Cardiac muscle cell (in vitro differentiated cells and primary cell): Measurements from ENCODE around the gene KHK. TPM values are rescaled to one million over a fixed set of nuclear protein-coding genes. Genes with fewer than 3 reads are reported as not detected.

ENCODE experiments used
- DNase-seq, 2 donors: peaks; one replicate each; pipeline versions ENCODE4 v3.0.0 to v3.0.0-alpha.2; 2010 to 2017; ENCODE audit warnings: low read depth in 1 of 2, low spot score in 1 of 2
- H3K27ac ChIP-seq: fragments of 200-600 bp; sonication (generic); 2 replicates; pipeline ENCODE4 v1.5.1; 2016
- H3K27me3 ChIP-seq: fragments of 200-600 bp; sonication (generic); 2 replicates; pipeline ENCODE4 v1.6.0; 2016; ENCODE audit warnings: control low read depth
- H3K36me3 ChIP-seq: fragments of 200-600 bp; sonication (generic); 2 replicates; pipeline ENCODE4 v1.5.1; 2016; ENCODE audit warnings: control low read depth
- H3K4me1 ChIP-seq: fragments of 200-600 bp; sonication (generic); 2 replicates; pipeline ENCODE4 v1.8.1; 2017; ENCODE audit warnings: low read depth, mild to moderate bottlenecking, mixed run types
- H3K4me3 ChIP-seq: fragments of 200-600 bp; sonication (generic); 2 replicates; pipeline ENCODE4 v1.5.1; 2016; ENCODE audit warnings: mild to moderate bottlenecking
- H3K9me3 ChIP-seq: fragments of 200-600 bp; sonication (generic); 2 replicates; pipeline ENCODE4 v1.5.1; 2017; ENCODE audit warnings: low read depth, mild to moderate bottlenecking, control low read depth
- CTCF ChIP-seq: IDR thresholded peaks from 2 replicates; pipeline ENCODE4 v1.5.1; 2012; ENCODE audit warnings: low read depth, mild to moderate bottlenecking, low read length
- polyA plus RNA-seq: library from polyadenylated mRNA; unstranded; fragments of >200 nt; fragmentation: Nextera tagmentation; extraction: Ambion mirVana; gene quantifications from 2 replicates; pipeline ENCODE4 v1.2.1, GENCODE V29; 2016
- total RNA-seq: library from RNA; depleted of rRNA; stranded (reverse); fragments of >200 nt; gene quantifications from 2 replicates; pipeline ENCODE4 v1.2.3, GENCODE V29; 2016

KHK gene
- total and polyA plus RNA-seq, 2 experiments from 2014 or later: 9.6 to 12.9 TPM

DNA sequence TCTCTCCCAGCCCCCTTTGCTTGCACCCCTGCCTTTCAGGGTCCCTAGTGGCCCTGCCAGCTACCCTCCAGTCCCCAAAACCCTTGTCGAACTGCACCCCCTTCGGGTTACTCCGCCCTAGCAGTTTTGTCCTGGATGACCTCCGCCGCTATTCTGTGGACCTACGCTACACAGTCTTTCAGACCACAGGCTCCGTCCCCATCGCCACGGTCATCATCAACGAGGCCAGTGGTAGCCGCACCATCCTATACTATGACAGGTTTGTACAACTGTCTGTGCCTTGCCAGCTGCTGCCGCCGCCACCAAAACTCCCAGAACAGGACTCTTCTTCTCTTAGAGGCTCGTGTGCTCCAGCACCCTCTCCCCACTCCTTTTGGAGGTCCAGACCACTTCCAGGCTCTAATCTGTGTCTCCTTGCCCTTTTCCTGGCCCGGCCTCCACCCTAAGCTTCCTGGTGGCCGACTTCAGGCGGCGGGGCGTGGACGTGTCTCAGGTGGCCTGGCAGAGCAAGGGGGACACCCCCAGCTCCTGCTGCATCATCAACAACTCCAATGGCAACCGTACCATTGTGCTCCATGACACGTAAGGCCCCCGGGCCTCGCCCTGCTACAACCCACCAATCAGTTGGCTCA is 7.9 kb downstream of the KHK start:
- Histone ChIP-seq H3K4me1 (no peaks in the 10 kb centered on the region), H3K27ac (no peak overlapping the region), H3K36me3 (no peaks in the 10 kb centered on the region), H3K4me3 (no peak overlapping the region), H3K9me3 (no peaks in the 10 kb centered on the region), H3K27me3 (no peaks in the 10 kb centered on the region)
- no peak for DNase-seq
- no peak for TF ChIP-seq CTCF

DNA sequence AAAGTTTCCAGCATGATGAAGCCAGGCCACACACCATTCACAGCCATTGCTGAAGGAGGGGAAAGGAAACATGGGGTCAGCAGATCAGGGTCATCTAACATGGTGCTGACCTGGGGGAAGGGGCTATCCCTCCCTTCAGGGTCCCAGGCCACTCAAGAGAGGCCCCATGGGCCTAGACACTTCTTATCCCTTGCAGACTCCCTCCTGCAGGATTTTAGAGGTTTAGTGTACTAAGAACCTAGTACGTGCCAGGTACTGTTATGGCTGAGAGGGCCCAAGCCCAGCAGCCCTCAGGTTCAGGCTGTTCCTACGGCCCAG is 8.8 kb downstream of the KHK start:
- no peak overlapping the region for H3K27ac ChIP-seq
- H3K4me1 ChIP-seq: no peaks in the 10 kb centered on the region
- H3K27me3 ChIP-seq: no peaks in the 10 kb centered on the region
- no peak for DNase-seq
- no peak for TF ChIP-seq CTCF
- H3K9me3 ChIP-seq: no peaks in the 10 kb centered on the region
- H3K4me3 ChIP-seq: no peak overlapping the region
- no peaks in the 10 kb centered on the region for H3K36me3 ChIP-seq

DNA sequence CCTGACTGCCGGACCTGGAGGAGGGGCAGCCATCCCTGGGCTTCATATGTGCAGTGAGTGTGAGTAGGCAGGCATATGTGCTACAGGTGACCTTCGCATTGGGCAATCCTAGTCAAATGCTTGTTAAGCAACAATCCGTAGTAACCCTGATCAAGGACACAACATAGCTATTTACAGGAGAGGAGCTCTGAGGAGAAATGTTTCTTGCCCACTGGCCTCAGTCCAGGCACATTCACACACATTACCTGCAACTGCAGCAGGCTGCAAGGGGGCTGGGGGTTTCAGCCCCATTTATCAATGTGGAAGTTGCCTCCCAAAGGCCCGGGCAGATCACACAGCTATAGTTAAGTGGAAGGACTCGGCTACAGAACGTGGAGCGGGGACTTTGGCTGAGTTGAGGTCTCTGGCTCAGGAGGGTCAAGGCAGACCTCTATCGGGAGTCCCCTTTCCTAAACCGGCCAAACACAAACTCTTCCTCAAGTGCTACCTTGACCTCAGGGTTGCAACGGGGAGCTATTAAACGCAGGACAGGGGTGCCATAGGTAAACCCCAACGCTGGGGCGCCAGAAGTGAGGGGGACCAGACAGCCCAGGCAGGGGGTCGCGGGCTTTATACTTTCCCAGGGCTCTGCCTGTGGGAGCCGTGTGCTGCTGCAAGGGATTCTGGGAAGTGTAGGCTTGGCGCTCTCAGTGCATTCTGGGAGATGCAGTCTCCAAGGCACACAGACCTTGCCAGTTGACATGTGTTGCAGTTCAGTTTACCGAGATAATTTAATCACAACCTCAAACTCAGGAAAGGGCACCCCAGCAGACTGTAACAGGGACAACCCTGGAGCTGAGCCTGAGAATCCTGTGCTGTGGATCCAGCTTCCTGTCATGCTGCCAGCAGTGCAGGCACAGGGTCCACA is 9.4 kb downstream of the KHK start:
- Histone ChIP-seq H3K36me3 (no peaks in the 10 kb centered on the region), H3K27me3 (no peaks in the 10 kb centered on the region), H3K4me3 (no peak overlapping the region), H3K9me3 (no peaks in the 10 kb centered on the region), H3K4me1 (no peaks in the 10 kb centered on the region), H3K27ac (peak overlapping the region; percentile 8)
- no peak for TF ChIP-seq CTCF
- DNase-seq: peak; percentile 63 to 72

GRCh38 chr2:27096748-27097297 is 10.3 kb downstream of the KHK start:
- no peak for DNase-seq
- TF ChIP-seq CTCF: no peak
- Histone ChIP-seq H3K27me3 (no peaks in the 10 kb centered on the region), H3K9me3 (no peaks in the 10 kb centered on the region), H3K4me3 (no peak overlapping the region), H3K4me1 (no peaks in the 10 kb centered on the region), H3K27ac (no peak overlapping the region), H3K36me3 (no peaks in the 10 kb centered on the region)

DNA sequence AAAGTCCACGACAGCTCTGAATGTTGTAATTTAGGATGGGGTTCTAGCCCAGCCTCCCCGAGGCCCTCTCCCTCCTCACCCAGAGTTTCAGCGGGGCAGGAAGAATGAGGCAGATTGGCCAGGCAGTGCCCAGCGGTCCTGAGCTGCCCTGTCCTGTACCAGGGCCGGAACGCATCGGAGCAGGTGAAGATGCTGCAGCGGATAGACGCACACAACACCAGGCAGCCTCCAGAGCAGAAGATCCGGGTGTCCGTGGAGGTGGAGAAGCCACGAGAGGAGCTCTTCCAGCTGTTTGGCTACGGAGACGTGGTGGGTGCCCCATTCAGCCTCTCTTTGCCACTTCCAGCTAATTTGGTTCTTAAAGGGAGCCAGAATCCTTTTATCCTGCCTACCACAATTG is 10.8 kb downstream of the KHK start:
- TF ChIP-seq CTCF: no peak
- Histone ChIP-seq H3K27ac (no peak overlapping the region), H3K27me3 (no peaks in the 10 kb centered on the region), H3K4me1 (no peaks in the 10 kb centered on the region), H3K4me3 (no peak overlapping the region), H3K9me3 (no peaks in the 10 kb centered on the region), H3K36me3 (no peaks in the 10 kb centered on the region)
- no peak for DNase-seq
